ENCODE data around the gene BABAM2. TPM values are rescaled to one million over a fixed set of nuclear protein-coding genes. Genes with fewer than 3 reads are reported as not detected.

The BABAM2 gene
- total and polyA plus RNA-seq, 7 donors, result 22.9 to 52.3 (median 25.2) TPM

GRCh38 chr2:28054916-28055315 lies 164.4 kb downstream of the BABAM2 start:
- intact Hi-C loops (cut with DNase I), result no loop called here
- 89 to 92% methylated on average over 1 of the region's 1 CpG for WGBS, 2 donors

GRCh38 chr2:28055325-28055970 lies 164.9 kb downstream of the BABAM2 start:
- intact Hi-C loops (cut with DNase I), result no loop called here
- H3K9me3 ChIP-seq, result no peaks in the 10 kb centered on the region
- DNase-seq, result no peak
- TF ChIP-seq CTCF (IDR thresholded peaks at IDR 0.05), result no peak
- no peak for TF ChIP-seq POLR2A (IDR thresholded peaks at IDR 0.05)
- no peak for TF ChIP-seq EP300 (IDR thresholded peaks at IDR 0.05)
- no peak for TF ChIP-seq POLR2AphosphoS5 (IDR thresholded peaks at IDR 0.05)
- H3K4me1 ChIP-seq, result peaks cover 0 to 5% (median 4%) of the 10 kb centered on the region in 4 donors
- no peak overlapping the region for H3K4me3 ChIP-seq
- no peaks in the 10 kb centered on the region for H3K27me3 ChIP-seq
- H3K36me3 ChIP-seq, result no peaks in the 10 kb centered on the region
- no peak overlapping the region for H3K27ac ChIP-seq

More at GRCh38 chr2:28054916-28055315, 164.4 kb downstream of the BABAM2 start:
- TF ChIP-seq POLR2A (IDR thresholded peaks at IDR 0.05) (no peak), EP300 (IDR thresholded peaks at IDR 0.05) (no peak), CTCF (IDR thresholded peaks at IDR 0.05) (no peak), POLR2AphosphoS5 (IDR thresholded peaks at IDR 0.05) (no peak)
- no peaks in the 10 kb centered on the region for H3K9me3 ChIP-seq
- DNase-seq, result no peak
- no peak overlapping the region for H3K4me3 ChIP-seq
- H3K4me1 ChIP-seq, result peaks cover 0 to 5% (median 4%) of the 10 kb centered on the region in 4 donors
- H3K36me3 ChIP-seq, result no peaks in the 10 kb centered on the region
- H3K27me3 ChIP-seq, result no peaks in the 10 kb centered on the region
- H3K27ac ChIP-seq, result no peak overlapping the region

- intact Hi-C loops (cut with DNase I), result no loop called here
- 93 to 97% methylated on average over 5 of the region's 5 CpGs for WGBS, 2 donors
- H3K4me3 ChIP-seq, result no peak overlapping the region
- TF ChIP-seq EP300 (IDR thresholded peaks at IDR 0.05), result no peak
- peaks cover 0 to under 1% (median 0%) of the 10 kb centered on the region in 4 donors for H3K4me1 ChIP-seq
- DNase-seq, result no peak
- H3K36me3 ChIP-seq, result no peaks in the 10 kb centered on the region
- no peaks in the 10 kb centered on the region for H3K27me3 ChIP-seq
- H3K27ac ChIP-seq, result no peak overlapping the region
- no peaks in the 10 kb centered on the region for H3K9me3 ChIP-seq
Observed at GRCh38 chr2:28058791-28059190, 168.3 kb downstream of the BABAM2 start.

GRCh38 chr2:28062867-28063266 lies 172.3 kb downstream of the BABAM2 start:
- intact Hi-C loops (cut with DNase I), result no loop called here
- no peak overlapping the region for H3K4me3 ChIP-seq
- no peaks in the 10 kb centered on the region for H3K9me3 ChIP-seq
- H3K27ac ChIP-seq, result no peak overlapping the region
- no peaks in the 10 kb centered on the region for H3K4me1 ChIP-seq
- no peak for DNase-seq
- TF ChIP-seq CTCF (IDR thresholded peaks at IDR 0.05), result no peak
- no peak for TF ChIP-seq EP300 (IDR thresholded peaks at IDR 0.05)
- no peak for TF ChIP-seq POLR2AphosphoS5 (IDR thresholded peaks at IDR 0.05)
- no peak for TF ChIP-seq POLR2A (IDR thresholded peaks at IDR 0.05)
- no peaks in the 10 kb centered on the region for H3K36me3 ChIP-seq
- WGBS, 2 donors, result 87 to 88% methylated on average over 2 of the region's 2 CpGs
- no peaks in the 10 kb centered on the region for H3K27me3 ChIP-seq

- Histone ChIP-seq H3K4me3 (no peak overlapping the region), H3K4me1 (no peaks in the 10 kb centered on the region), H3K27ac (no peak overlapping the region), H3K27me3 (no peaks in the 10 kb centered on the region), H3K9me3 (no peaks in the 10 kb centered on the region), H3K36me3 (no peaks in the 10 kb centered on the region)
- TF ChIP-seq POLR2A (IDR thresholded peaks at IDR 0.05), result no peak
- no peak for TF ChIP-seq CTCF (IDR thresholded peaks at IDR 0.05)
- no peak for TF ChIP-seq EP300 (IDR thresholded peaks at IDR 0.05)
- no peak for TF ChIP-seq POLR2AphosphoS5 (IDR thresholded peaks at IDR 0.05)
- intact Hi-C loops (cut with DNase I), result no loop called here
- DNase-seq, result no peak
Observed at GRCh38 chr2:28063492-28063962, 173.0 kb downstream of the BABAM2 start.

All from sigmoid colon (tissue), 7 donors.